BE2C (cell line): ENCODE measurements around the gene MTMR8.
A peak's percentile ranks its signal among the peaks of the same experiment; 100 is the strongest.
"Not testable (repeated sequence)": the region's sequence is repeated elsewhere in the genome, so short reads cannot be mapped to it uniquely, and the experiment has no call there.

Experiments
- DNase-seq: peaks from one replicate; pipeline ENCODE4 v3.0.0-alpha.2; 2020
- H3K27me3 ChIP-seq: fragments of 250-450 bp; sonication (Bioruptor Pico); 2 replicates; pipeline ENCODE4 v1.5.1; 2020; ENCODE audit warnings: mild to moderate bottlenecking
- H3K36me3 ChIP-seq: fragments of 250-450 bp; sonication (Bioruptor Pico); 2 replicates; pipeline ENCODE4 v1.5.1; 2020; ENCODE audit warnings: mild to moderate bottlenecking
- H3K4me1 ChIP-seq: fragments of 250-450 bp; sonication (Bioruptor Pico); 2 replicates; pipeline ENCODE4 v1.5.1; 2020
- H3K4me3 ChIP-seq: 2 replicates; pipeline ENCODE4 v1.5.1; 2011; ENCODE audit warnings: low read depth, low read length
- H3K9me3 ChIP-seq: fragments of 250-450 bp; sonication (Bioruptor Pico); 2 replicates; pipeline ENCODE4 v1.5.1; 2020
- CTCF ChIP-seq: IDR thresholded peaks from 2 replicates; pipeline ENCODE4 v1.5.1; 2012; ENCODE audit warnings: mild to moderate bottlenecking, low read depth, low read length

Gene MTMR8

DNA sequence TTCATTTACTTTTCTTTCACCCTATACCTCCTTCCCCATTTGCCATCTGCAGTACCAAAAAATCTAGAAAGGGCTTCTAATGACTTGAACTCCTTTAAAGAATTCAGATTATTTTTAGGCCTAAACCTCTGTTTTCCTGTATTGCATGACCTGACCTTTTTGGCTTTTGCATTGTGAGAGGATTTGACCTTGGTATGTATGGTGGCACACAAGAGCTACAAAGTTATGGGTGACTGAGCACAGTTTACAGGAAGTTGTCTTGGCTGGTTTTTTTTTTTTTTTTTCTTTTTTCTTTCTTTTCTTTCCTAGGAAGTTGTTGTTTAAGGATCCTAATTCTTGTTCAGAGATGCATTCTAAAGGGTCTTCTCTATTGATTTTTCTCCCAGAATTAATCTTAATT is 32.0 kb upstream of the MTMR8 start:
- Histone ChIP-seq H3K36me3 (no peaks in the 10 kb centered on the region), H3K4me3 (no peak overlapping the region), H3K9me3 (no peaks in the 10 kb centered on the region), H3K4me1 (no peaks in the 10 kb centered on the region), H3K27me3 (no peaks in the 10 kb centered on the region)
- DNase-seq, result no peak
- no peak for TF ChIP-seq CTCF

DNA sequence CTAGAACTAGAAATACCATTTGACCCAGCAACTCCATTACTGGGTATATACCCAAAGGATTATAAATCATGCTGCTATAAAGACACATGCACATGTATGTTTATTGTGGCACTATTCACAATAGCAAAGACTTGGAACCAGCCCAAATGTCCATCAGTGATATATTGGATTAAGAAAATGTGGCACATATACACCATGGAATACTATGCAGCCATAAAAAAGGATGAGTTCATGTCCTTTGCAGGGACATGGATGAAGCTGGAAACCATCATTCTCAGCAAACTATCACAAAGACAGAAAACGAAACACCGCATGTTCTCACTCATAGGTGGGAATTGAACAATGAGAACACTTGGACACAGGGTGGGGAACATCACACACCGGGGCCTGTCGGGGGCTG is 14.5 kb upstream of the MTMR8 start:
- not testable (repeated sequence) for H3K4me3 ChIP-seq, H3K36me3 ChIP-seq, DNase-seq, H3K4me1 ChIP-seq, H3K9me3 ChIP-seq, H3K27me3 ChIP-seq

GRCh38 chrX:64398088-64398487 is 2.8 kb upstream of the MTMR8 start:
- TF ChIP-seq CTCF, result no peak

DNA sequence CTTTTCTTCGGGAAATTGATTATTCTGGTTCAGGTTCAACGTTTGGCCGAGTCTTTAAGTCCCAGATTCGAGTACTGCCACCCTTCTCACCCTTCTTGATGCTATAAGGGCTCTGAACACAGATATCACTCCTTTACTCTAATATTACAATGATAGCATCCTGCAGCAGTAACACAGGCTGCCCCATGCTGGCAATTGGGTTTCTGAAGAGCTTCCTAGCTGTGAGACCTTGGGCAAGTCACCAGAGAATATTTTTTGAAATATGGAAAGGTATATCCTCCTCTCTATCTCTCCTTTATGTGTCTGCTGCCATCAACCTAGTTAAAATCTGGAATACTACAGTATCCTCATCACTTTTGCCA is 297 bp upstream of the MTMR8 start:
- no peaks in the 10 kb centered on the region for H3K27me3 ChIP-seq
- DNase-seq, result no peak
- no peaks in the 10 kb centered on the region for H3K4me1 ChIP-seq
- TF ChIP-seq CTCF, result no peak
- H3K36me3 ChIP-seq, result no peaks in the 10 kb centered on the region
- peak overlapping the region; percentile 56 for H3K4me3 ChIP-seq
- no peaks in the 10 kb centered on the region for H3K9me3 ChIP-seq

More at GRCh38 chrX:64398088-64398487, 2.8 kb upstream of the MTMR8 start:
- no peak for DNase-seq
- Histone ChIP-seq H3K27me3 (no peaks in the 10 kb centered on the region), H3K9me3 (no peaks in the 10 kb centered on the region), H3K4me3 (no peak overlapping the region), H3K4me1 (no peaks in the 10 kb centered on the region), H3K36me3 (no peaks in the 10 kb centered on the region)

DNA sequence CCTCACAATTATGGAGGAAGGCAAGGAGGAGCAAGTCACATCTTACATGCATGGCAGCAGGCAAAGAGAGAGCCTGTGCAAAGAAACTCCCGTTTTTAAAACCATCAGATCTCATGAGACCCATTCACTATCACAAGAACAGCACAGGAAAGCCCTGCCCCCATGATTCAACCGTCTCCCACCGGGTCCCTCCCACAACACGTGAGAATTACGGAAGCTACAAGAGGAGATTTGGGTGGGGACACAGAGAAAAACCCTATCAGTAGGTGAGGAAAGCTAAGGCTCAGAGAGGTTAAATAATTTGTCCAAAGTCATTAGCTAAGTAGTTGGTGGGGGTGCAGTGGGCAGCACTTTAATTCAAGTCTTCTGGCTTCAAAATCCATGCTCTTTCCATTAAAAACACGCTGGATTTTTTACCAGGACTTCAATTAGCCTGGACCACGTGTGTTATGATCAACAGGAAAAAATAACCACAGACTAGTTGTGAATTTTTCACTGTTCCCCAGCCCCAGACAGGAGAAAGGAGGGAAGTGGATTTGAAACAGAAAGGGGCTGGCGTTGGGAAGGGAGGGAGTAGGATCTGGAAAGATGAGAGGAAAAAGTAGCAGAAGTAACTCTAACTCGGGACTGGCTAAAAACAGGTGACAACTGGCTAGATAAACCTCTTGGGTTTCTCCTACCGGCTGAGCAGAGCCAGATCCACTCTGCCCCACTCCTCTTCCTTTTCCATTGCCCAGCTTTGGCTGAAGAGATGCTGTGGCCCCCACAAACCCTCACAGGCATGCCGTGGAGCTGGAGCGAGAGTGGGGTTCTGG is 986 bp downstream of the MTMR8 start:
- no peak for DNase-seq
- Histone ChIP-seq H3K27me3 (no peaks in the 10 kb centered on the region), H3K9me3 (no peaks in the 10 kb centered on the region), H3K4me1 (no peaks in the 10 kb centered on the region), H3K4me3 (peak overlapping the region; percentile 56), H3K36me3 (no peaks in the 10 kb centered on the region)
- no peak for TF ChIP-seq CTCF

- DNase-seq, result no peak
- no peak for TF ChIP-seq CTCF
These were observed 5.8 kb downstream of the MTMR8 start for GRCh38 chrX:64389489-64389888.

GRCh38 chrX:64380789-64381188 is 14.5 kb downstream of the MTMR8 start:
- H3K4me1 ChIP-seq, H3K36me3 ChIP-seq, H3K4me3 ChIP-seq, H3K9me3 ChIP-seq, DNase-seq, H3K27me3 ChIP-seq: not testable (repeated sequence)

More at GRCh38 chrX:64389489-64389888, 5.8 kb downstream of the MTMR8 start:
- Histone ChIP-seq H3K36me3 (no peaks in the 10 kb centered on the region), H3K9me3 (no peaks in the 10 kb centered on the region), H3K4me1 (no peaks in the 10 kb centered on the region), H3K4me3 (no peak overlapping the region), H3K27me3 (no peaks in the 10 kb centered on the region)
